Lung microvascular endothelial cell (primary cell): ENCODE measurements around the gene DENND1B. TPM values are rescaled to one million over a fixed set of nuclear protein-coding genes. Genes with fewer than 3 reads are reported as not detected.

Source experiments
- DNase-seq, 2 donors: peaks; one replicate each; pipeline versions ENCODE4 v3.0.0 to v3.0.0-alpha.2; 2010; ENCODE audit warnings: low read depth in 2 of 2
- total RNA-seq: library from RNA; depleted of rRNA; stranded (reverse); fragments of >200 nt; gene quantifications from 2 replicates; pipeline ENCODE4 v1.2.1, GENCODE V29; 2014

DENND1B gene
- total RNA-seq, 1 donor from 2014 or later = 2.8 TPM

DNA sequence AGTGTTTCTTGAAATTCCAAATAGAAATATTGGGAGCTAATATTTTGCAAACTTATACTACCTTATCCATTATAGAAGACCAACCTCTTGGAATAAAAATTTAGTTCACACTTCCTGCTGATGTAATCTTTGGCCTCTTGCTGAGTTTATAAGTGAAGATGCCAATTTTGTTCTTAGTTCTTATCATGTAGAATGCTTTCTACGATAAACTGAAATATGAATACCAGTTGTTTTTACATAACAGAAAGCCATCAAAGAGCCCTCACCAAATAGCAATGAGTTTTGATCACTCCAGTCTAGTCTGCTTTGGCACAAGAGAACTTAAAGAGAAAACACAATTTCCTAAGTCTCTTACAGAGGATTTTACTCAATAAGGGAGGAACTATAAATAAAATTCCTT, 89.5 kb downstream of the DENND1B start:
- DNase-seq = no peak

- no peak for DNase-seq
These were observed 91.3 kb downstream of the DENND1B start for GRCh38 chr1:197683895-197684553.

- DNase-seq = no peak
These were observed 92.0 kb downstream of the DENND1B start for GRCh38 chr1:197683280-197683679.

GRCh38 chr1:197680311-197680710, 95.0 kb downstream of the DENND1B start:
- DNase-seq = no peak

DNA sequence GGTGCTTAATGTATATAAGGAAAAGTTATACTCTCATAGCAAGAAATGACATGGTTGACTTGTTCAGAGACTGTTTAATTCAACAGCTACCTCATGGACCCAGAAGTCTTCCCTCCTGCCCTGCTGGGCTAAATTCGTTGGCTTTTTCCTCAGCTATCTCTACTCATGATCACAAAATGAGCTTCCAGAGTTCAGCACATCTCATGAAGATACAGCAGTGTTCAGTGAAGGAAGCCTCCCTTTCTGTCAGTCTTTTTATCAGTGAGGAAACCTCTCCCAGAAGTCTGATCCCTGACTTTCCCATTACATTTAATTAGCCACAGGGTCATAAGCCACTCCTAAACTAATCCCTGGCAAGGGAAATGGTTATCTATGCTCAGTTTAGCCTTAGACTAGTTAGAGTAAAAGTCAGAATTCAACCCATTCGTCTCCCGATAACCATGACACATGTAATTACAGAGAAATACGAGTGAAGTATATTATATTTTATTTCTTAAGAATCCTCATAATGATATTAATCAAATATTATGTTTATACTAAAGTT, 97.5 kb downstream of the DENND1B start:
- DNase-seq = no peak

GRCh38 chr1:197677313-197677712, 98.0 kb downstream of the DENND1B start:
- no peak for DNase-seq

DNA sequence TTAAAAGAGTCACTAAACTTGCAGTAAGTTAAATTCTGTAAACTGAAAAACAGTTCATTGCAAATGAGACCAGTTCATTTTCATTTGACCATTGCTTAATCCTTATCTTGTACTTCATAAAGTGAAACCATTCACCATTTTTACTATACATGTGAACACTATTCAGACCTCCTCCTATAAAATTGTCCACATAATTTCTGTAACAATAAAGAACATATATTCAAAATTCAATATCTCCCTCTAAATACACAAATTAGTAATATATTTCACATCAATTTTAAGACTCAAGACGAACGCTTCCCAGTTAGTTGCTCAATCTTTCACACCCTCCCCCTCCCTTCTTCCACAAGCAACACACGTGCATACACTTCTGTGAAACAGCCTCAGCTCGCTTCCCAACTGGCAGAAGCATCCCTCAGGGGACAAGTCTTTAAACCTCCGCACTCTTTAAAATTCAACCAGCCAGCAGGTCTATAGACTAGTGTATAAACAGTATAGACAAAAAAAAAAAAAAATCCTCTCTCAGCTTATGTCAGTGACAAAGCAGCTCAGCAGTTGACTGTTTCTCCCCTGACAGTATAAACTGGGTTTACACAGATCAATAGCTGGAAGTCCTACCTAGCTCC, 99.6 kb downstream of the DENND1B start:
- DNase-seq = peak; percentile 1 to 6

DNA sequence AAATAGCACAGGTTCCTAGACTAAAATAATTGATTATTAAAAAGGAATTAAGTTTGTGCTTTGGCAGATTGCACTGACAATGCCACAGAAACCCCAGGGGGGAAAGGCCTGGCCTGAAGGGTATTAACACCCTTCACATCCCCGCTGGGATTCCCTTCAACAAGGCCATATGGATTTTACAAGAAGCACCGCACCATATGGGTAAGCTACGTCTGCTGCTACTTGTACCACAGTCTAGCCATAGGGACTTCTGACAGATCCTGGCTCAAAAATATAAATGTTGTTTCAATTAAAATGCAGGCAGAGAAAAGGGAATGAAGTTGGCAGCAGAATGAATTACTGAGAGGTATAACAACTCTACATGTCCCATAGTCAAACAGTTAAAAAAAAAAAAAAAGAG, 101.0 kb downstream of the DENND1B start:
- DNase-seq = no peak

DNA sequence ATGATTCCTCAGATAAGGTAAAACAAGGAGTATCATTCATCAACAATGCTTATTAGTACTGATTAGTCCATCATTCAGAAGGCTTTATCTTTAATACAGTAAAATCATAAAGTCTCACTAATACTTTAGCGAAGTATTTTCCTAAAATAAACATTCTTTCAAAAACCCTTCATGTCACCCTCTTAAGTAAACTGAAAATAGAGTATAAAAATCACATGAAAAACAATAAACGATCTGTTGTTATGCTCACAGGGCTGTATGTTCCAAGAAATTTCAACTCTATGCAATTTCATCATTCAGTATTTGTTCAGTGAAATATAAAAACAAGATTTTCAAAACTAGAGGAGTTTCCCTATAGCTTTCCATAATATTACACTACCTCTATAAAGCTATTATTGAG, 102.0 kb downstream of the DENND1B start:
- DNase-seq = no peak

DNA sequence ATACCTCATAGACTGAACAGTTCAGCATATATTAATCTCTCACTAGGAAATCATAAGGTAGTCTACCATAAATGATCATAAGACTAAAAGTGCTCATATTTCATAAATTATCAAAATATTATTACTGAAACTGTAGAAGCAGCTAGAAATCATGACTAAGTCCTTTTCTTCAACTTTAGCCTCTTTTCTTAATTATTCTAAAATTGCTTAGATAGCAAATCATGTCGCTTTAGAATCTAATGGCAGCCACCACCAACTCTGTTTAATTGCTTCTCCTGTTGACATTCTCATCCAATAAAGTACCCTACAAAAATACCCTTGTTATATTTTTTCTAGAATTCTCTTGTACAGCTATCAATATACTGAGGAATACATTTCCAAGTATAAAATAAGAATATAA, 102.9 kb downstream of the DENND1B start:
- DNase-seq = no peak

- DNase-seq = no peak
These were observed 103.4 kb downstream of the DENND1B start for GRCh38 chr1:197671920-197672319.

DNA sequence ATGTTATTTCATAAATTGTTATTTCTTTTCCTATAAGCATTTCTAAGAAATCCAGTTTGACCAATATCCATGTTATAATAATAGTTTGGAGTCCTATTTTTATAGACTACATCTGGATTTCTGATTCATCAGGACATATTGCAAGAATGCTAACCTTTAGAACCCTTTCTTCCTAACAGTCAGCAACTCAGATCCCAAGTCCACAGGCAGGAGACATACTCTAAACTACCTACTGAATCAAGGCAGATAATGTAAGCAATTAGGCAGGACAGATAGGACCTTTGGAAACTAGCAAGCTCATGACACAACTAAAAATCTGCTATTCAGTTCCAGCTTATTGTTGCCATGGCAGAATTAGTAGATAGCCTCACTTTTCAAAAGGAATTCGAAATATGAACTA, 104.1 kb downstream of the DENND1B start:
- DNase-seq = peak in 1 of 2 donors; percentile 8

DNA sequence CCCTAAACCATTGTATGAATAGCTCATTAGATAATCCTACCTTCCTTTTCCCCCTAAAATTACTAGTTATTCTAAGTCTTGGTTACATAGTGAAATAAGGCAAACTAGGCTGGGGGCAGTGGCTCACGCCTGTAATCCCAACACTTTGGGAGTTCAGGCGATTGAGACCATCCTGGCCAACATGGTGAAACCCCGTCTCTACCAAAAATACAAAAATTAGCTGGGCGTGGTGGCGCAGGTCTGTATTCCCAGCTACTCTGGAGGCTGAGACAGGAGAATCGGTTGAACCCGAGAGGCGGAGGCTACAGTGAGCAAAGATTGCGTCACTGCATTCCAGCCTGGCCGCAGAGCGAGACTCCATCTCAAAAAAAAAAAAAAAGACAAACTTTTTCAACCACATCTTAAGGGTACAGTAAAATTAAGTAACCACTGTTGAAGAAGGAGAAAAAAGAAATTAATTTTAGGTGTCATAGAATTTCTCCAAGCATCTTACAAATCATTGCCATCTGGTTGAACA, 108.5 kb downstream of the DENND1B start:
- no peak for DNase-seq

GRCh38 chr1:197664391-197664790, 110.9 kb downstream of the DENND1B start:
- DNase-seq = no peak

GRCh38 chr1:197663162-197663953, 111.9 kb downstream of the DENND1B start:
- no peak for DNase-seq

DNA sequence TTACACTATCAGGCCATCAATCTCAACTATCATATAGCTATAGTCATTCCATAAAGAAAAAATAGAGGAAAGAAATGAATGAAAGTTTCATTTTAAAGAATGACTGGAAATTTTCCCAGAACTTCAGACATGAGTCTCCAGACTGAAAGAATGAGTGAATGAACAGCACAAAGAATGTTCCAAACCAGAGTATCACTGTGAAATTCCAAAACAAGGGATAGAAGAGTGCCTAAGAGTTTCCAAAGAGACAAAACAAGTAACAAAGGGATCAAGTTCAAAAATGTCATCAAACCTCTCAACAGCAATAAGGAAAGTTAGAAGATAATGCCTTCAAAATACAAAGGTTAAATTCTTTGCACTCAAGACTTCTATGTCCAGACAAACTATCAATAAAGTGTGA, 114.9 kb downstream of the DENND1B start:
- no peak for DNase-seq

DNA sequence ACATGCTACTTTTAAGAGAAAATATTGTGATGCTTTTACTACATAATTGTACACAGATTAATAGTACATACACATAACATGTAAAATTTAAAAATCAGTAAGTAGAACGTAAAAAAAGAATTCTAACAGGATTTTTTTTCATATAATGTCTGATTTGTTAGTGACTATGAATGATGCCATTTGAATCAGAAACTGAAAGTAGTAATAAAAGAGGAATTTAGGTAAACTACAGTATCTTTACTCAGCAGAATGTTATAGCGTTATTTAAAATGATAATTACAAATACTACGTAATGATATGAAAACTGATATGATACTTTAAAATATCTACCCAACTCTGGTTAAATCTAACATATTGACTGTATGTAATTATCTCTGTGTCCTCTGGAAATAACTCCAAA, 116.1 kb downstream of the DENND1B start:
- peak; percentile 1 to 4 for DNase-seq

- DNase-seq = no peak
These were observed 126.1 kb downstream of the DENND1B start for GRCh38 chr1:197649188-197649587.

GRCh38 chr1:197638316-197638715, 137.0 kb downstream of the DENND1B start:
- no peak for DNase-seq

DNA sequence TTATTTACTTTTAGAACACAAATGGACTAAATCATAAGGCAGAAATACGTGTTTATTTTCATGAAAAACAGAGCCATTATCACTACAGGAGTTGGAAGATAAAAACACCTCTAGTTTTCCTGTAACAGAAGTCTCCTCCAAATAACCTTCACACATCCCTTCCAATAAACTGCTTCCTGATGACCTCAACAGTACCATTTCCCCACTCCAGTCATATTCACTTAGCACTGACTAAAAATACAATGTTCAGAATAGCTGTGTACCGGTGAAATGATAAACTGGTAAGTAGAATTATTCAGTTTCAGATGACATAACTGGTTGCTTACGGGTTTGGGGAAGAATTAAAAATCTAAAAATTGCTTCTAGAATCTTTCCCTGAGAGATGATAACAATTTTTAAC, 137.9 kb downstream of the DENND1B start:
- DNase-seq = peak; percentile 13 to 21

DNA sequence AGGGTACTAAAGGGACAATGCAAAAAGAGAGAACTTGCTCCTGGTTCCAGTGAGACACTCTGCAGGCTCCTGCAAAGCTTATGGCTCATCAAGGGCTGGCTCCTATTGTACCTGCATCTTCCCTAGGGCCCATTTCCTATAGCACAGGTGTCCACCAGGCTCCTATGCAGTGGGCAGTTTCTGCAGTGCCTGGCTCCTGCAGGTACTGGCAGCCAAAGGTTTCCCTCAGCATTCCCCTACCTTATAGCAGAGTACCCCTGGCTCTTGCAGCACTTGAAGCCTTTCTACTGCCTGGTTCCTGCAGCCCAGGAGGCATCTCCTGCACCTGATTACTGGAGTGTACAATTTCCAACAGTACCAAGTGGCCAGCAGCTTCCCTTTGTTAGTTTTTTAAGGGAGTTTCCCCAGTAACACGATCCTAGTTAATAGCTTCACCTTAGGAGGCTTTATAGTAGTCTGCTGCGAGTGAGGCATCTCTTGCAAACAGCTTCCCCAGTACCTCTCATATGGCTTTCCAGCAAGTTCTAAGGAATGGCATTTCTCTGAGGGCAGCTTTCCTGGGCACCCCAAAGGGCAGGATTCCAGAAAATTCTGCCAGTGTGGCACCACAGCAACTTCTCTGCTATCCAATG, 141.7 kb downstream of the DENND1B start:
- DNase-seq = no peak

DNA sequence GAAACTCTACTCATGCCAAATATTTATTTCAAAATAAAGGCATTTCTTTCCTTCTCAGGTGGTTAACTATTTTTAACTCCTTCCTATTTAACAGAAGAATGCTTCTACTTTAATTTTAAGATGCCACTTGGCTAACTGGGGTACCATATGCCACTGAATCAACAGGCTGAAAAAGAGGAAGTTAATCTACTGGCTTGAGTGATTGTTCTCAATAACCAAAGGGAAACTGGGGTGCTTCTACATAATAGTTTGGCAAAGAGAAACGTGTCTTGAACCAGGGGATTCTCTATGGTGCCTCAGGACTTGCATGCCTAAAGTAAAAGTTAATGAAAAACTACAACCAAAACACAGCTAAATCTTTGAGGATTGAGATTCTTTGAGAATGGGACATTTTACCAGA, 142.6 kb downstream of the DENND1B start:
- no peak for DNase-seq
